Esophagus squamous epithelium (tissue), 4 donors: ENCODE data around the gene CDH6.

Experiments
- CTCF ChIP-seq, 6 experiments: fragments of 450-650 bp in 4 of 6; fragments of 200-600 bp in 2 of 6; sonication (generic) in 2 of 6; IDR thresholded peaks; one replicate each; pipeline ENCODE4 v1.5.1; 2016 to 2019; ENCODE audit warnings: antibody characterized with exemption in 6 of 6, mild to moderate bottlenecking in 4 of 6, moderate library complexity in 4 of 6
- POLR2A ChIP-seq, 4 donors: fragments of 450-650 bp; IDR thresholded peaks; one replicate each; pipeline ENCODE4 v1.6.1; 2017; ENCODE audit warnings: antibody characterized with exemption in 4 of 4, mild to moderate bottlenecking in 4 of 4, moderate library complexity in 3 of 4

- TF ChIP-seq CTCF (IDR thresholded peaks at IDR 0.05): no peak
- TF ChIP-seq POLR2A (IDR thresholded peaks at IDR 0.05): no peak
Observed at GRCh38 chr5:31289429-31289828, 95.9 kb downstream of the CDH6 start.
